ENCODE measurements around the gene PIH1D2.

DNA sequence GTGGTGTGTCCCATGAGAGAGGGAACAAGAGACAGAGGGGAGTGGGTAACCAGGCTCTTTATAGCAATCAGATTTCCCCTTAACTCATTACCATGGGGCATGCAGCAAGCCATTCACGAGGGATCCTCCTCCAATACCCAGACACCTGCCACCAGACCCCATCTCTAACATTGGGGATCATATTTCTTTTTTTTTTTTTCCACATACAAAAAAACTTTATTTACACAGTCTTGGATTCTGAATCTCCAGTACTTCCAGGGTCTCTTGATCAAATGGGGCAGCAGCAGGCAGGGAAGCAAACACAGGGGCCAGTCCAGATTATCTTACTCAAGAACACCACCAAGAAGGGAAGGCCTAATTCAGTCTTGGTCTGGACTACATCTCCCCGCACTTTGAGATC lies 44.4 kb downstream of the PIH1D2 start:
- TF ChIP-seq, protein P1, sequence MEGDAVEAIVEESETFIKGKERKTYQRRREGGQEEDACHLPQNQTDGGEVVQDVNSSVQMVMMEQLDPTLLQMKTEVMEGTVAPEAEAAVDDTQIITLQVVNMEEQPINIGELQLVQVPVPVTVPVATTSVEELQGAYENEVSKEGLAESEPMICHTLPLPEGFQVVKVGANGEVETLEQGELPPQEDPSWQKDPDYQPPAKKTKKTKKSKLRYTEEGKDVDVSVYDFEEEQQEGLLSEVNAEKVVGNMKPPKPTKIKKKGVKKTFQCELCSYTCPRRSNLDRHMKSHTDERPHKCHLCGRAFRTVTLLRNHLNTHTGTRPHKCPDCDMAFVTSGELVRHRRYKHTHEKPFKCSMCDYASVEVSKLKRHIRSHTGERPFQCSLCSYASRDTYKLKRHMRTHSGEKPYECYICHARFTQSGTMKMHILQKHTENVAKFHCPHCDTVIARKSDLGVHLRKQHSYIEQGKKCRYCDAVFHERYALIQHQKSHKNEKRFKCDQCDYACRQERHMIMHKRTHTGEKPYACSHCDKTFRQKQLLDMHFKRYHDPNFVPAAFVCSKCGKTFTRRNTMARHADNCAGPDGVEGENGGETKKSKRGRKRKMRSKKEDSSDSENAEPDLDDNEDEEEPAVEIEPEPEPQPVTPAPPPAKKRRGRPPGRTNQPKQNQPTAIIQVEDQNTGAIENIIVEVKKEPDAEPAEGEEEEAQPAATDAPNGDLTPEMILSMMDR (conservative IDR thresholded peaks at IDR 0.05) = no peak
- no peak for TF ChIP-seq EZH2 (IDR thresholded peaks at IDR 0.05; ENCODE audit: low read depth)

Data from PC-9 (cell line).